Measurements from ENCODE around the gene NOL4L. TPM values are rescaled to one million over a fixed set of nuclear protein-coding genes. Genes with fewer than 3 reads are reported as not detected.

NOL4L gene
- total RNA-seq, 2 donors from 2014 or later: 18.0 to 59.7 TPM

- Histone ChIP-seq H3K9me3 (no peaks in the 10 kb centered on the region), H3K27ac (no peak overlapping the region), H3K27me3 (replicated peaks; ENCODE audit: insufficient read depth) (no peaks in the 10 kb centered on the region), H3K4me3 (no peak overlapping the region), H3K36me3 (no peaks in the 10 kb centered on the region), H3K4me1 (replicated peaks) (no peaks in the 10 kb centered on the region)
- DNase-seq (ENCODE audit: low spot score): no peak
- TF ChIP-seq CTCF (IDR thresholded peaks at IDR 0.05) (no peak), POLR2AphosphoS5 (IDR thresholded peaks at IDR 0.05) (no peak), POLR2A (IDR thresholded peaks at IDR 0.05) (no peak)
- intact Hi-C loops (cut with DNase I): no loop called here
- 92% methylated on average over 17 of the region's 18 CpGs for WGBS
Measured at GRCh38 chr20:32603046-32603726, 18.1 kb upstream of the NOL4L start.

- no peak for TF ChIP-seq CTCF (IDR thresholded peaks at IDR 0.05)
- no peak for TF ChIP-seq POLR2AphosphoS5 (IDR thresholded peaks at IDR 0.05)
- TF ChIP-seq POLR2A (IDR thresholded peaks at IDR 0.05): no peak
- no peaks in the 10 kb centered on the region for H3K27me3 ChIP-seq (replicated peaks; ENCODE audit: insufficient read depth)
- H3K4me1 ChIP-seq (replicated peaks): no peaks in the 10 kb centered on the region
- no peaks in the 10 kb centered on the region for H3K9me3 ChIP-seq
- H3K36me3 ChIP-seq: no peaks in the 10 kb centered on the region
- no peak overlapping the region for H3K4me3 ChIP-seq
- intact Hi-C loops (cut with DNase I): no loop called here
- 83% methylated on average over 11 of the region's 11 CpGs for WGBS
- H3K27ac ChIP-seq: no peak overlapping the region
- DNase-seq (ENCODE audit: low spot score): no peak
Measured at GRCh38 chr20:32602273-32602672, 17.1 kb upstream of the NOL4L start.

- no peaks in the 10 kb centered on the region for H3K36me3 ChIP-seq
- H3K4me3 ChIP-seq: no peak overlapping the region
- H3K4me1 ChIP-seq (replicated peaks): no peaks in the 10 kb centered on the region
- DNase-seq (ENCODE audit: low spot score): no peak
- 90% methylated on average over 7 of the region's 7 CpGs for WGBS
- H3K27me3 ChIP-seq (replicated peaks; ENCODE audit: insufficient read depth): no peaks in the 10 kb centered on the region
- intact Hi-C loops (cut with DNase I): no loop called here
- no peak for TF ChIP-seq CTCF (IDR thresholded peaks at IDR 0.05)
- TF ChIP-seq POLR2AphosphoS5 (IDR thresholded peaks at IDR 0.05): no peak
- TF ChIP-seq POLR2A (IDR thresholded peaks at IDR 0.05): no peak
- H3K9me3 ChIP-seq: no peaks in the 10 kb centered on the region
- H3K27ac ChIP-seq: no peak overlapping the region
Measured at GRCh38 chr20:32600681-32601237, 15.6 kb upstream of the NOL4L start.

- 93% methylated on average over 6 of the region's 6 CpGs for WGBS
- intact Hi-C loops (cut with DNase I): no loop called here
- no peaks in the 10 kb centered on the region for H3K27me3 ChIP-seq (replicated peaks; ENCODE audit: insufficient read depth)
- no peak overlapping the region for H3K27ac ChIP-seq
- no peaks in the 10 kb centered on the region for H3K36me3 ChIP-seq
- H3K4me3 ChIP-seq: no peak overlapping the region
- H3K4me1 ChIP-seq (replicated peaks): no peaks in the 10 kb centered on the region
- TF ChIP-seq POLR2AphosphoS5 (IDR thresholded peaks at IDR 0.05): no peak
- no peak for TF ChIP-seq CTCF (IDR thresholded peaks at IDR 0.05)
- no peaks in the 10 kb centered on the region for H3K9me3 ChIP-seq
- DNase-seq (ENCODE audit: low spot score): no peak
Measured at GRCh38 chr20:32599783-32600340, 14.7 kb upstream of the NOL4L start.

- no peaks in the 10 kb centered on the region for H3K4me1 ChIP-seq (replicated peaks)
- WGBS: 61% methylated on average over 7 of the region's 7 CpGs
- H3K27me3 ChIP-seq (replicated peaks; ENCODE audit: insufficient read depth): no peaks in the 10 kb centered on the region
- no peak for TF ChIP-seq POLR2A (IDR thresholded peaks at IDR 0.05)
- TF ChIP-seq POLR2AphosphoS5 (IDR thresholded peaks at IDR 0.05): no peak
- no peak for TF ChIP-seq CTCF (IDR thresholded peaks at IDR 0.05)
- no peaks in the 10 kb centered on the region for H3K36me3 ChIP-seq
- H3K4me3 ChIP-seq: no peak overlapping the region
- intact Hi-C loops (cut with DNase I): no loop called here
- no peak overlapping the region for H3K27ac ChIP-seq
- no peaks in the 10 kb centered on the region for H3K9me3 ChIP-seq
- no peak for DNase-seq (ENCODE audit: low spot score)
Measured at GRCh38 chr20:32598606-32599005, 13.5 kb upstream of the NOL4L start.
